ENCODE measurements around the gene PRKCH.

The PRKCH gene

DNA sequence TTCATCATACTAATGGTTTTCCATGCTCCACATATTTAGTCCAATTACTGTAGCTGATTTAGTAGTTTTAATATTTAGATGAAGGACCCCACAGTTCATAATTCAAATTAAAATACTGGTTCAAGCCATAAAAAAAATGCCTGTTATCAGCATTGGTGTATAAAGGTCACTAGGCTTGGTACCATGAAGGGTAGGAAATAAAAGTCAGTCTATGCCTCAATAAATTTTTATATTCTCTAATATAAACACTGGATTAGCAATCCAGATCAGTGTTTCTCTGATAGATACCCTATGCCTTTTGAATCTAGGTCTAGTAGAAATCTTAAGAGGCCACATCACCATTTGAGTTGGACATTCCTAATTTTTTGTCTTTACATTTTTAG lies 210.7 kb downstream of the PRKCH start:
- Histone ChIP-seq H3K27me3 (ENCODE audit: insufficient read depth, low read length, poor library complexity, severe bottlenecking) (no peaks in the 10 kb centered on the region), H2AFZ (ENCODE audit: low read length) (no peak overlapping the region), H3F3A (ENCODE audit: low read depth) (0 out of 2 replicates have a peak, but pooled peaks cover 3% of the 10 kb centered on the region), H3K4me1 (ENCODE audit: insufficient read depth, low read length, poor library complexity, severe bottlenecking) (peaks cover 14% of the 10 kb centered on the region), H4K20me1 (ENCODE audit: insufficient read depth, low read length, poor library complexity, severe bottlenecking) (peaks cover 5% of the 10 kb centered on the region), H3K9ac (ENCODE audit: low read depth, low read length, poor library complexity, severe bottlenecking) (no peak overlapping the region), H3K9me3 (ENCODE audit: insufficient read depth, low read depth, low read length) (no peaks in the 10 kb centered on the region), H3K36me3 (ENCODE audit: insufficient read depth, low read length) (peaks cover 83% of the 10 kb centered on the region), H3K4me3 (ENCODE audit: low read length, poor library complexity, severe bottlenecking) (no peak overlapping the region), H3K9me2 (replicated peaks; ENCODE audit: low read depth, low read length) (no peaks in the 10 kb centered on the region), H3K4me2 (ENCODE audit: low read depth, low read length, poor library complexity, severe bottlenecking) (no peak overlapping the region), H3K79me2 (ENCODE audit: insufficient read depth, low read length) (no peaks in the 10 kb centered on the region)
- TF ChIP-seq EZH2phosphoT487 (IDR thresholded peaks at IDR 0.05; ENCODE audit: borderline replicate concordance) (no peak), CTCF (conservative IDR thresholded peaks at IDR 0.05; ENCODE audit: low read length) (no peak)

DNA sequence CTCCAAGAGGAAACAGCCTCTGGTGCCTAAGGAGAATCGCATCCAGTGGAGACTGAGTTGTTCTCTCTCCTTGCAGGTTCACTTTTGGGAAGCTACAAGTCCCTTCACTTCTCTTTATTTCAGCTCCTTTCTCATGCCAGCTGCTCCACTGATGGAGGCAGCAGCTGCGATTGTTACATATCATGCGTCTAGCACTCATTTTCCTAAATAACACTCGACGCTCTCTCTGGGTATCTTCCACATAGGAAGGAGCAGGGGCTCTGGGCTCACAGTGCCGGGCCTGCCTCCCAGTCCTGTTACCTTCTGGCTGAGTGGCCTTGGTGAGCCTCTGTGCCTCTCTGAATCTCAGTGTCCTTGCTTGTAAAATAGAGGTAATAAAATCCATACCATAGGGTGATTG lies 211.4 kb downstream of the PRKCH start:
- Histone ChIP-seq H3K4me1 (ENCODE audit: insufficient read depth, low read length, poor library complexity, severe bottlenecking) (peaks cover 14% of the 10 kb centered on the region), H3K9me2 (replicated peaks; ENCODE audit: low read depth, low read length) (no peaks in the 10 kb centered on the region), H3K27me3 (ENCODE audit: insufficient read depth, low read length, poor library complexity, severe bottlenecking) (no peaks in the 10 kb centered on the region), H3K4me3 (ENCODE audit: low read length, poor library complexity, severe bottlenecking) (no peak overlapping the region), H3K9me3 (ENCODE audit: insufficient read depth, low read depth, low read length) (no peaks in the 10 kb centered on the region), H3K9ac (ENCODE audit: low read depth, low read length, poor library complexity, severe bottlenecking) (no peak overlapping the region), H3K36me3 (ENCODE audit: insufficient read depth, low read length) (peaks cover 89% of the 10 kb centered on the region), H3K4me2 (ENCODE audit: low read depth, low read length, poor library complexity, severe bottlenecking) (no peak overlapping the region), H4K20me1 (ENCODE audit: insufficient read depth, low read length, poor library complexity, severe bottlenecking) (peaks cover 5% of the 10 kb centered on the region), H2AFZ (ENCODE audit: low read length) (no peak overlapping the region), H3K79me2 (ENCODE audit: insufficient read depth, low read length) (no peaks in the 10 kb centered on the region), H3F3A (ENCODE audit: low read depth) (0 out of 2 replicates have a peak, but pooled peaks cover 3% of the 10 kb centered on the region)
- TF ChIP-seq CTCF (conservative IDR thresholded peaks at IDR 0.05; ENCODE audit: low read length) (no peak), EZH2phosphoT487 (IDR thresholded peaks at IDR 0.05; ENCODE audit: borderline replicate concordance) (no peak)

GRCh38 chr14:61533513-61534255 lies 212.3 kb downstream of the PRKCH start:
- no peak overlapping the region for H2AFZ ChIP-seq (ENCODE audit: low read length)
- H3F3A ChIP-seq (ENCODE audit: low read depth): 0 out of 2 replicates have a peak, but pooled peaks cover 3% of the 10 kb centered on the region

More at GRCh38 chr14:61533513-61534255, 212.3 kb downstream of the PRKCH start:
- TF ChIP-seq EZH2phosphoT487 (IDR thresholded peaks at IDR 0.05; ENCODE audit: borderline replicate concordance) (no peak), CTCF (conservative IDR thresholded peaks at IDR 0.05; ENCODE audit: low read length) (no peak)
- Histone ChIP-seq H3K4me2 (ENCODE audit: low read depth, low read length, poor library complexity, severe bottlenecking) (no peak overlapping the region), H3K9me2 (replicated peaks; ENCODE audit: low read depth, low read length) (no peaks in the 10 kb centered on the region), H3K4me3 (ENCODE audit: low read length, poor library complexity, severe bottlenecking) (no peak overlapping the region), H3K36me3 (ENCODE audit: insufficient read depth, low read length) (peaks cover 93% of the 10 kb centered on the region), H3K27me3 (ENCODE audit: insufficient read depth, low read length, poor library complexity, severe bottlenecking) (no peaks in the 10 kb centered on the region), H3K79me2 (ENCODE audit: insufficient read depth, low read length) (no peaks in the 10 kb centered on the region), H3K9ac (ENCODE audit: low read depth, low read length, poor library complexity, severe bottlenecking) (no peak overlapping the region), H4K20me1 (ENCODE audit: insufficient read depth, low read length, poor library complexity, severe bottlenecking) (peaks cover 5% of the 10 kb centered on the region), H3K9me3 (ENCODE audit: insufficient read depth, low read depth, low read length) (no peaks in the 10 kb centered on the region), H3K4me1 (ENCODE audit: insufficient read depth, low read length, poor library complexity, severe bottlenecking) (peaks cover 14% of the 10 kb centered on the region)

All from Loucy (cell line).